ENCODE results near the gene PPIB.
"Not testable (repeated sequence)": the region's sequence is repeated elsewhere in the genome, so short reads cannot be mapped to it uniquely, and the experiment has no call there.

Gene PPIB

DNA sequence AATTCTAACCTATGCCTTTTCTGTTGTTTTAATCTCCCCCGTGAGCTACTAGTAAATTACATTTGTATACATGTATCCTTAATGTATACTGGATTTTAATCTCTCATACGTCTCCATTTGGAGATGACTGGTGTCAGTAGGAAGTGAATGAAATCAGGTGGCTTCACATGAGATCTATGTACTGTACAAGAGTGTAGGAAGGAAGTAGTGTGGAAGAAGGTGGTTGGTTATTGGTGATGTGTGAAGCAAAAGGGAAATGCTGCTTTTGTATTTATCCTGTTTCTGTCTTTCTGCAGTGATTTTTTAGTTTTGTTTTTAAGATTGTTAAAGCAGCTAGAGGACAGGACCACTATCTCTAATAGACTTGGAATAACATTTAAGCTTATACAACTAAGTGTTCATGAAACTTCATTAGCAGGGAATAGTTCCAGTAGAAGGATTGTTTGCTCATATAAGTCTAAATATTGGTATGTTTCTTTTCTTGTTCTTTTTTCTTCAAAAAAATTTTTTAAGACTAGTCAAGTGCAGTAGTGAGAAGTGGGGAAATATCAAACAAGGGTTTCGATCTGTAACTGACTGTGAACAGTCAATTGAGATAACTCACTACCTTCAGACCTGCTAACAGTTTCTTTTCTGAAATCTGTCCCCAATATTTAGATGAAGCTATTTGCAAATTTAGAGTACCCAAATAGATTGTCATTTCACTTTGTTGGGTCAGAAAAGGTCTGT lies 51.7 kb downstream of the PPIB start:
- in situ Hi-C loops (cut with MboI; ENCODE audit: low sequenced_read_pairs): no loop called here

DNA sequence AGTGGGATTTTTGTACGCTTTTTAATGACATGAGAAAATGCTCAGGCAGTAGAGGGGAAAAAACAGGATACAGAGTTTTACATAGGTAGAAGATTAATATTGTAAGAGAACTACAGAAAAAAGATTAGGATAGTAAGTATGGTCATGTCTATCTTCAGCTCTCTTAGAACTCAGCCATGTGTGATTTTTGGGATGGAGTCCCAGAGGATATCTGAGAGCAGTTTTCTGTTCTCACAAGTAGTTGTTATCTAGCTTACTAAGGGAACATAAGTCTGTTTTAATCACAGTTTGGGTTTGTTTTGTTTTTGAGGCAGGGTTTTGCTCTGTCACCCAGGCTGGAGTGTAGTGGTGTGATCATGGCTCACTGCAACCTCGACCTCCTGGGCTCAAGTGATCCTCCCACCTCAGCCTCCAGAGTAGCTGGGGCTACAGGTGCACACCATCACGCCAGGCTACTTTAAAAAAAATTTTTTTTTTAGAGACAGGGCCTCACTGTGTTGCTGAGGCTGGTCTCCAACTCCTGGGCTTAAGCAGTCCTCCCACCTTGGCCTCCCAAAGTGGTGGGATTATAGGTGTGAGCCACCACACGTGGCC lies 52.6 kb downstream of the PPIB start:
- in situ Hi-C loops (cut with MboI; ENCODE audit: low sequenced_read_pairs): not testable (repeated sequence)

DNA sequence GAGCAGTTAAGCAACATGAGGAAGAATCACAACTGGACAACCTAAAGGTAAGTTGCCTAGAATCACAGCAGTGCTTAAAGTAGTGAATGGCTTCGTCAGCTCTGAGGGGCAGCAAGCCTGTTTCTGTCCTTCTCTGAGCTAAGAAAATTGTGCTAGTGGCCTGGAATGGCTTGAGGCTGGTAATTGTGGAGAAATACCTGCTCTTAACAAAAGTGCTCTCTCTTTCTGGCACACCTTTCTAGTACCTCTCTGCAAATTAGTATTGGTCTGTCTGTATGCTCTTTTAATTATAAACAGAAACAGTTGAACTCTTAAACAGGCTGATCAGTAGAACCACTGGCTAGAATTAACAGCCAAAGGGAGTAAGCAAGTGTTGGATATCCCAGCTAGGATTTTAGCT lies 55.5 kb downstream of the PPIB start:
- in situ Hi-C loops (cut with MboI; ENCODE audit: low sequenced_read_pairs): no loop called here
